Kidney epithelial cell (primary cell): ENCODE data around the gene SYT2. TPM values are rescaled to one million over a fixed set of nuclear protein-coding genes. Genes with fewer than 3 reads are reported as not detected.
A peak's percentile ranks its signal among the peaks of the same experiment; 100 is the strongest.

Experiments
- DNase-seq: peaks from one replicate; pipeline ENCODE4 v3.0.0-alpha.2; 2010; ENCODE audit warnings: low read depth
- H3K27me3 ChIP-seq: 2 replicates; pipeline ENCODE4 v1.6.0; 2011; ENCODE audit warnings: low read length; ENCODE audit not compliant: control insufficient read depth, insufficient read depth
- H3K36me3 ChIP-seq: 2 replicates; pipeline ENCODE4 v1.5.1; 2011; ENCODE audit warnings: low read length; ENCODE audit not compliant: control insufficient read depth, insufficient read depth
- H3K4me3 ChIP-seq: 2 replicates; pipeline ENCODE4 v1.5.1; 2011; ENCODE audit warnings: low read depth, mild to moderate bottlenecking, control low read depth, low read length
- total RNA-seq: library from RNA; depleted of rRNA; stranded (reverse); fragments of >200 nt; gene quantifications from 2 replicates; pipeline ENCODE4 v1.2.3, GENCODE V29; 2015
- TF ChIP-seq, protein P1 (sequence below): IDR thresholded peaks from 2 replicates; pipeline ENCODE4 v1.5.1; 2011; ENCODE audit warnings: mild to moderate bottlenecking, moderate library complexity, low read length, control low read depth, inconsistent platforms; ENCODE audit not compliant: insufficient read depth, poor library complexity, severe bottlenecking

Gene SYT2
- total RNA-seq, 1 donor from 2014 or later, result 0.04 TPM

- no peak overlapping the region for H3K4me3 ChIP-seq
- DNase-seq, result peak; percentile 56
- TF ChIP-seq, protein P1, sequence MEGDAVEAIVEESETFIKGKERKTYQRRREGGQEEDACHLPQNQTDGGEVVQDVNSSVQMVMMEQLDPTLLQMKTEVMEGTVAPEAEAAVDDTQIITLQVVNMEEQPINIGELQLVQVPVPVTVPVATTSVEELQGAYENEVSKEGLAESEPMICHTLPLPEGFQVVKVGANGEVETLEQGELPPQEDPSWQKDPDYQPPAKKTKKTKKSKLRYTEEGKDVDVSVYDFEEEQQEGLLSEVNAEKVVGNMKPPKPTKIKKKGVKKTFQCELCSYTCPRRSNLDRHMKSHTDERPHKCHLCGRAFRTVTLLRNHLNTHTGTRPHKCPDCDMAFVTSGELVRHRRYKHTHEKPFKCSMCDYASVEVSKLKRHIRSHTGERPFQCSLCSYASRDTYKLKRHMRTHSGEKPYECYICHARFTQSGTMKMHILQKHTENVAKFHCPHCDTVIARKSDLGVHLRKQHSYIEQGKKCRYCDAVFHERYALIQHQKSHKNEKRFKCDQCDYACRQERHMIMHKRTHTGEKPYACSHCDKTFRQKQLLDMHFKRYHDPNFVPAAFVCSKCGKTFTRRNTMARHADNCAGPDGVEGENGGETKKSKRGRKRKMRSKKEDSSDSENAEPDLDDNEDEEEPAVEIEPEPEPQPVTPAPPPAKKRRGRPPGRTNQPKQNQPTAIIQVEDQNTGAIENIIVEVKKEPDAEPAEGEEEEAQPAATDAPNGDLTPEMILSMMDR, result no peak
Measured at GRCh38 chr1:202588503-202589189, 121.6 kb downstream of the SYT2 start.

DNA sequence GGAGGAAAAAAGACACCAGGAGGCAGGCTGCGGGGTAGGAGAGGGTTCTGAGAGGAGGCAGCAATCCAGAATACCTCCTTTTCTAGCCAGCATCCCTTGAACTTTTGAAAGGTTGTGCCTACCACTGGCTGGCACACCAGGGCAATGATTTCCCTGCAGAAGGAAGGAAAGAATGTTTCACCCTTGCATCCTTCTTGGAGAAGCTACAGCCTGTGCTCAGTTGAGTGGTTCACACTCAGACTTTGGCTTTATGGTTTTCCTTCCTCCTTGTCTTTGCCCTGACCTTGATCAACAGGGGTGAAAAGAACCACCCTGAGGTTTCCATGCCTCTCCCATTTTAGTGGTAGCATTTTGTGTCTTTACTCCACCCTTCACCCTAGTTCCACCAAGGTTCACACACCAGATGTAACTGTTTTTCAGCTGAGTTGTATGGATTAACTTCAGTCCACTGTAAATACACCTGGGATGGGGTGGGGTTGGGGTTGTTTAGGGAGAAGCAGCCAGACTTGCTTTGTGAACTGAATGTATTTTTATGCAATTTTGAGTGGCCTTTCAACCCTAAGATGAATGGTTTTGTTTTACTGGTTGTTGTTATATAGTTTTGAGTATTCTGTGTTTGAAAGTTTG, 122.3 kb downstream of the SYT2 start:
- no peaks in the 10 kb centered on the region for H3K27me3 ChIP-seq
- TF ChIP-seq, protein P1, result no peak
- no peak for DNase-seq

More at GRCh38 chr1:202588503-202589189, 121.6 kb downstream of the SYT2 start:
- Histone ChIP-seq H3K27me3 (no peaks in the 10 kb centered on the region), H3K36me3 (no peaks in the 10 kb centered on the region)

DNA sequence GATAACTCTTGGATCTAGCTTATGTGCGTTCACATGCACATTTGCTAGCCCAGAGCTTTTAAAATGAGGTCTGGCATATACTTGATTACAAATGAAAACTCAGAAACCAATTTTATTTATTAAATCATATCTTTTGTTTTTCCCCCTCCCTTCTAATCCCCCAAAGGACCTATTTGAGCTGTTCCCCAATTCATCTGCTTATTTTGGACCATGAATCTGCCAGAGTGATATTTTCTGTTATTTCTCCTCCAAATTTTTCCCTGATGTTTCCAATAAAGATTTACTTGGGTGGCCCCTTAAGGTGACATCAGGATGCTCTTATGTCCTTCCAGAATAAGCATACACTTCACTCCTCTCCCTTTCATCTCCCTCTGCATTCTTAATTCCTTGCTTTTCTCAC, 123.4 kb downstream of the SYT2 start:
- no peak for DNase-seq
- Histone ChIP-seq H3K36me3 (no peaks in the 10 kb centered on the region), H3K27me3 (no peaks in the 10 kb centered on the region), H3K4me3 (no peak overlapping the region)
- TF ChIP-seq, protein P1, result no peak

More for the DNA sequence above, 122.3 kb downstream of the SYT2 start:
- Histone ChIP-seq H3K36me3 (no peaks in the 10 kb centered on the region), H3K4me3 (no peak overlapping the region)

DNA sequence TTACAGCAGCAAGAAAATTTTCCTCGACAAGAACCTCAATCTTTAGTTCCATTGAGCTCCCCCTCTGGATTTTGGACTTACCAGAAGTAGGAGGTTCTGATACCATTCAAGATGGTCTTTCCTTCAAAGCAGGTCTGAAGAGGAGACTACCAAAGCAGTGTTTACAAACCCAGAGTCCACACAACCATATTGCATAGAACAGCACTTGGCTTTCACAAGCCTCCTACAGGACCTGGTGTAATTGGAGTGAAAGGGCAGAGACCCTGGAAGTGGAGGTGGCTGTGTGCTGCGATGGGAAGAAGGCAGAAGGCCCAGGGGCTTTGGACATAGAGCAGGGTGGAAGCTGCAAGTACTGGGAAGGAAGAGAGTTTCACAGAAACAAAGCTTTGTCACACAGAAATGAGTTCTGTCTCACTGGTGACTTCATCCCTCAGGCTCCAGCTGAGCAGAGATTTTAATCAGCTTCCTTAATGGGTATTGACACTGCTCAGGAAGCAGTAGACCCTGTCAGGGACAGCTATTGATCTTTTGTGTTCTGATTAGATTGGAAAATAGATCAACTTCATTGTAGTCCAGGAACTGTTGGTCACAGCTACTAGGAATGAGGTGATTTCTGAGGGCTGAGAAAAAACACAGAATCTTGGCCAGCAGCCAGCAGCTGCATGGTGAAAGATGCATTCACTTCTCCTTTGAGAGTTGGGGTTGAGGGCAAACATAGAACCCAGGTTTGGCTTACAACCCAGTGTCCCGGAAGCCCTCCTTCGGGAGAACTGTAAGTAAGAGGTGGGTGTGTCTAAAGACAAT, 124.0 kb downstream of the SYT2 start:
- no peak overlapping the region for H3K4me3 ChIP-seq
- no peaks in the 10 kb centered on the region for H3K36me3 ChIP-seq
- no peak for DNase-seq
- TF ChIP-seq, protein P1, result no peak
- no peaks in the 10 kb centered on the region for H3K27me3 ChIP-seq

DNA sequence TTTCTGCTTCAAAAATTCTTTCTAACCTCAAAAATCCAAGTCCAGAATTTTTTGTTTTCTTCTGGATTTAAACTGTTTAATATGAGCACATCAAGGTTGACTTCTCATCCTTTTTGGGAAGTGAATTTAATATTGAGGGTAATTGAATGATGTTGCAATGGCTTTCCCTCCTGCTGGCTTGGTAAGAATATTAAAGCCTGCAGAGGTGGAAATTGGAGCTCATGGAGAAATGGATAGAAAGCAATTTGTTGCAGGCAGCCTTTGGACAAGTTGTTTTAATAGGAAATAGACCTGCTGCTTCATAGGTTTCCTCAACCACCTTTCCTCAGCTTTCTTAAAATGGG, 124.7 kb downstream of the SYT2 start:
- TF ChIP-seq, protein P1, result no peak
- H3K36me3 ChIP-seq, result no peaks in the 10 kb centered on the region
- DNase-seq, result no peak
- no peak overlapping the region for H3K4me3 ChIP-seq
- no peaks in the 10 kb centered on the region for H3K27me3 ChIP-seq
